Neural cell (in vitro differentiated cells): ENCODE results near the gene ITM2C. TPM values are rescaled to one million over a fixed set of nuclear protein-coding genes. Genes with fewer than 3 reads are reported as not detected.

Experiments
- H2AFZ ChIP-seq: fragments of 200-600, 300-800 bp; sonication (generic), shearing (Covaris generic); 2 replicates; pipeline ENCODE4 v1.6.0; 2014; ENCODE audit warnings: low read depth, mild to moderate bottlenecking, antibody characterized with exemption, low read length, moderate library complexity
- H3F3A ChIP-seq: fragments of 200-600 bp; shearing (Covaris generic); 2 replicates; pipeline ENCODE4 v1.6.1; 2016; ENCODE audit warnings: mild to moderate bottlenecking, moderate library complexity, mixed read lengths, antibody characterized with exemption, low read length; ENCODE audit not compliant: insufficient read depth, poor library complexity, severe bottlenecking
- H3K27ac ChIP-seq: fragments of 200-600, 300-800 bp; sonication (generic), shearing (Covaris generic); 2 replicates; pipeline ENCODE4 v1.5.1; 2014; ENCODE audit warnings: mild to moderate bottlenecking, low read length, moderate library complexity
- H3K27me3 ChIP-seq: fragments of 300-800, 200-600 bp; sonication (generic), shearing (Covaris generic); 2 replicates; pipeline ENCODE4 v1.6.0; 2014; ENCODE audit warnings: mild to moderate bottlenecking, low read depth, low read length, moderate library complexity; ENCODE audit not compliant: insufficient read depth
- H3K36me3 ChIP-seq: fragments of 300-800, 200-600 bp; sonication (generic), shearing (Covaris generic); 2 replicates; pipeline ENCODE4 v1.5.1; 2014; ENCODE audit warnings: mild to moderate bottlenecking, antibody characterized with exemption, low read length, moderate library complexity; ENCODE audit not compliant: insufficient read depth
- H3K4me2 ChIP-seq: fragments of 300-800, 200-600 bp; sonication (generic), shearing (Covaris generic); 2 replicates; pipeline ENCODE4 v1.6.0; 2014; ENCODE audit warnings: mild to moderate bottlenecking, low read length
- H3K4me3 ChIP-seq: fragments of 300-800, 200-600 bp; sonication (generic), shearing (Covaris generic); 2 replicates; pipeline ENCODE4 v1.5.1; 2014; ENCODE audit warnings: mild to moderate bottlenecking, low read length, moderate library complexity
- H3K79me2 ChIP-seq: fragments of 200-600 bp; shearing (Covaris generic); replicated peaks from 2 replicates; pipeline ENCODE4 v1.6.0; 2014; ENCODE audit warnings: mild to moderate bottlenecking, low read length, moderate library complexity; ENCODE audit not compliant: insufficient read depth
- H3K9ac ChIP-seq: fragments of 300-800, 200-600 bp; sonication (generic), shearing (Covaris generic); 2 replicates; pipeline ENCODE4 v1.6.1; 2016; ENCODE audit warnings: mild to moderate bottlenecking, low read length, mixed read lengths
- H3K9me2 ChIP-seq: fragments of 200-600 bp; shearing (Covaris generic); 2 replicates; pipeline ENCODE4 v1.6.1; 2016; ENCODE audit warnings: mild to moderate bottlenecking, low read length, mixed read lengths; ENCODE audit not compliant: insufficient read depth
- H3K9me3 ChIP-seq: fragments of 200-600, 300-800 bp; sonication (generic), shearing (Covaris generic); 2 replicates; pipeline ENCODE4 v1.6.1; 2016; ENCODE audit warnings: mild to moderate bottlenecking, mixed run types, low read length, moderate library complexity, mixed read lengths
- H4K20me1 ChIP-seq: fragments of 200-600 bp; shearing (Covaris generic); 2 replicates; pipeline ENCODE4 v1.6.1; 2016; ENCODE audit warnings: mild to moderate bottlenecking, mixed run types; ENCODE audit not compliant: insufficient read depth
- EP300 ChIP-seq: fragments of 450-650 bp; conservative IDR thresholded peaks from 2 replicates; pipeline ENCODE4 v1.6.1; 2014; ENCODE audit warnings: antibody characterized with exemption, mild to moderate bottlenecking, moderate library complexity; ENCODE audit not compliant: poor library complexity, severe bottlenecking
- EZH2 ChIP-seq: fragments of 200-600, 300-800 bp; shearing (Covaris generic), sonication (generic); IDR thresholded peaks from 2 replicates; pipeline ENCODE4 v1.6.1; 2014; ENCODE audit warnings: antibody characterized with exemption, low read length, borderline replicate concordance, mild to moderate bottlenecking; ENCODE audit not compliant: insufficient read depth, poor library complexity, severe bottlenecking
- MXI1 ChIP-seq: fragments of 450-650 bp; conservative IDR thresholded peaks from 2 replicates; pipeline ENCODE4 v1.6.1; 2014; ENCODE audit warnings: antibody characterized with exemption, mild to moderate bottlenecking; ENCODE audit not compliant: poor library complexity, severe bottlenecking
- POLR2AphosphoS5 ChIP-seq: IDR thresholded peaks from 2 replicates; pipeline ENCODE4 v1.6.1; 2012
- TAF1 ChIP-seq: IDR thresholded peaks from 2 replicates; pipeline ENCODE4 v1.6.1; 2012; ENCODE audit warnings: low read depth
- polyA plus RNA-seq: library from polyadenylated mRNA; depleted of rRNA; stranded (reverse); fragments of >200 nt; gene quantifications from 2 replicates; pipeline ENCODE4 v1.2.3, GENCODE V29; 2014
- TF ChIP-seq, protein P1 (sequence below): fragments of 450-650 bp; IDR thresholded peaks from 2 replicates; pipeline ENCODE4 v1.5.1; 2014; ENCODE audit warnings: antibody characterized with exemption, mild to moderate bottlenecking, moderate library complexity; ENCODE audit not compliant: poor library complexity, severe bottlenecking
- TF ChIP-seq, protein P2 (sequence below): IDR thresholded peaks from 2 replicates; pipeline ENCODE4 v1.6.1; 2012; ENCODE audit warnings: borderline replicate concordance

The ITM2C gene
- polyA plus RNA-seq, 1 donor from 2014 or later: 186 TPM

DNA sequence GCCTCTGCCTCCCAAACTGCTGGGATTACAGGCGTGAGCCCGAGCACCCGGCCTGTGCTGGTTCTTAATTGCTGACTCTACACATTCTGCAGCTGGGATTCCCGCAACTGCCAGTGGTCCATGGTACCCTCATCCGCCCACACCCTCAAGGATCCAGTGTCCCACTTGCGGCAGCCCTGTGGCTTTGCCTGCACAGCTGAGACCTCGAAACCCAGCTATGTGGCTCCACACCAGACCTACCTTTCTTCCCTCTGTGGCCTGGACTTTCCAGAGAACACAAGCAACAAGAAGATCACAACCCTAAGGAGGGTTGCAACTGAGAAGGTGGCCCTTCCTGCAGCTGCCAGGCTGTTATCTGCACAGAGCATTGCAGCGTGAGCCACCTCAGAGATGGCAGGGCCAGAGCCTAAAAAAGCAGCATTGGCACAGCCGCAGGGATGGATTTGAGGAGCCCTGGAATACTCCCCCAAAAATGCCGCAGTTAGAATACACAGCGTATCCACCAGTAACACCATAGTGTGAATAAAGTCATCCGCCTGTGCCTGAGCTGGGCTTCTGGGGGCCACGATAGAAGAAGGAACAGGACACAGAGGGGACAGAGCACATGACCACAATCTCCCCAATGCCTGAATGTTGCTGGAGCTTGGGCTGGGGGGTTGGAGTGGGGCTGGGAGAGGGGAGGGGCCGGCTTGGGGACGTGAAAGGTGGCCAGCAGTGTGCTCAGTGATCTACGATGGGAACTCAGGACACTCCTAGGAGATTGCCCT is 58.4 kb downstream of the ITM2C start:
- Histone ChIP-seq H3K27me3 (no peaks in the 10 kb centered on the region), H2AFZ (no peak overlapping the region), H3K9ac (no peak overlapping the region), H3K36me3 (no peaks in the 10 kb centered on the region), H3K4me2 (no peak overlapping the region), H3K9me3 (no peaks in the 10 kb centered on the region), H3F3A (no peaks in the 10 kb centered on the region), H4K20me1 (no peaks in the 10 kb centered on the region), H3K27ac (no peak overlapping the region), H3K9me2 (no peaks in the 10 kb centered on the region), H3K79me2 (no peaks in the 10 kb centered on the region), H3K4me3 (no peak overlapping the region)
- TF ChIP-seq POLR2AphosphoS5: no peak
- TF ChIP-seq, protein P1, sequence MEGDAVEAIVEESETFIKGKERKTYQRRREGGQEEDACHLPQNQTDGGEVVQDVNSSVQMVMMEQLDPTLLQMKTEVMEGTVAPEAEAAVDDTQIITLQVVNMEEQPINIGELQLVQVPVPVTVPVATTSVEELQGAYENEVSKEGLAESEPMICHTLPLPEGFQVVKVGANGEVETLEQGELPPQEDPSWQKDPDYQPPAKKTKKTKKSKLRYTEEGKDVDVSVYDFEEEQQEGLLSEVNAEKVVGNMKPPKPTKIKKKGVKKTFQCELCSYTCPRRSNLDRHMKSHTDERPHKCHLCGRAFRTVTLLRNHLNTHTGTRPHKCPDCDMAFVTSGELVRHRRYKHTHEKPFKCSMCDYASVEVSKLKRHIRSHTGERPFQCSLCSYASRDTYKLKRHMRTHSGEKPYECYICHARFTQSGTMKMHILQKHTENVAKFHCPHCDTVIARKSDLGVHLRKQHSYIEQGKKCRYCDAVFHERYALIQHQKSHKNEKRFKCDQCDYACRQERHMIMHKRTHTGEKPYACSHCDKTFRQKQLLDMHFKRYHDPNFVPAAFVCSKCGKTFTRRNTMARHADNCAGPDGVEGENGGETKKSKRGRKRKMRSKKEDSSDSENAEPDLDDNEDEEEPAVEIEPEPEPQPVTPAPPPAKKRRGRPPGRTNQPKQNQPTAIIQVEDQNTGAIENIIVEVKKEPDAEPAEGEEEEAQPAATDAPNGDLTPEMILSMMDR: no peak
- no peak for TF ChIP-seq MXI1
- no peak for TF ChIP-seq TAF1
- TF ChIP-seq, protein P2, sequence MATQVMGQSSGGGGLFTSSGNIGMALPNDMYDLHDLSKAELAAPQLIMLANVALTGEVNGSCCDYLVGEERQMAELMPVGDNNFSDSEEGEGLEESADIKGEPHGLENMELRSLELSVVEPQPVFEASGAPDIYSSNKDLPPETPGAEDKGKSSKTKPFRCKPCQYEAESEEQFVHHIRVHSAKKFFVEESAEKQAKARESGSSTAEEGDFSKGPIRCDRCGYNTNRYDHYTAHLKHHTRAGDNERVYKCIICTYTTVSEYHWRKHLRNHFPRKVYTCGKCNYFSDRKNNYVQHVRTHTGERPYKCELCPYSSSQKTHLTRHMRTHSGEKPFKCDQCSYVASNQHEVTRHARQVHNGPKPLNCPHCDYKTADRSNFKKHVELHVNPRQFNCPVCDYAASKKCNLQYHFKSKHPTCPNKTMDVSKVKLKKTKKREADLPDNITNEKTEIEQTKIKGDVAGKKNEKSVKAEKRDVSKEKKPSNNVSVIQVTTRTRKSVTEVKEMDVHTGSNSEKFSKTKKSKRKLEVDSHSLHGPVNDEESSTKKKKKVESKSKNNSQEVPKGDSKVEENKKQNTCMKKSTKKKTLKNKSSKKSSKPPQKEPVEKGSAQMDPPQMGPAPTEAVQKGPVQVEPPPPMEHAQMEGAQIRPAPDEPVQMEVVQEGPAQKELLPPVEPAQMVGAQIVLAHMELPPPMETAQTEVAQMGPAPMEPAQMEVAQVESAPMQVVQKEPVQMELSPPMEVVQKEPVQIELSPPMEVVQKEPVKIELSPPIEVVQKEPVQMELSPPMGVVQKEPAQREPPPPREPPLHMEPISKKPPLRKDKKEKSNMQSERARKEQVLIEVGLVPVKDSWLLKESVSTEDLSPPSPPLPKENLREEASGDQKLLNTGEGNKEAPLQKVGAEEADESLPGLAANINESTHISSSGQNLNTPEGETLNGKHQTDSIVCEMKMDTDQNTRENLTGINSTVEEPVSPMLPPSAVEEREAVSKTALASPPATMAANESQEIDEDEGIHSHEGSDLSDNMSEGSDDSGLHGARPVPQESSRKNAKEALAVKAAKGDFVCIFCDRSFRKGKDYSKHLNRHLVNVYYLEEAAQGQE: no peak
- no peak for TF ChIP-seq EZH2

GRCh38 chr2:230924092-230924469 is 59.3 kb downstream of the ITM2C start:
- Histone ChIP-seq H3K9me3 (no peaks in the 10 kb centered on the region), H3K9me2 (no peaks in the 10 kb centered on the region), H4K20me1 (no peaks in the 10 kb centered on the region), H3F3A (no peaks in the 10 kb centered on the region), H3K27me3 (no peaks in the 10 kb centered on the region), H2AFZ (no peak overlapping the region), H3K4me3 (no peak overlapping the region), H3K27ac (no peak overlapping the region), H3K36me3 (no peaks in the 10 kb centered on the region), H3K9ac (no peak overlapping the region), H3K4me2 (no peak overlapping the region), H3K79me2 (no peaks in the 10 kb centered on the region)
- TF ChIP-seq EP300 (no peak), TAF1 (no peak)
